ENCODE measurements around the gene NRXN2. TPM values are rescaled to one million over a fixed set of nuclear protein-coding genes. Genes with fewer than 3 reads are reported as not detected.

NRXN2 gene
- total RNA-seq, 1 experiment from 2014 or later, result not detected

- CTCF ChIA-PET, result no interaction called here
Observed at GRCh38 chr11:64758330-64759079, 35.5 kb upstream of the NRXN2 start.

GRCh38 chr11:64757549-64758329, 34.7 kb upstream of the NRXN2 start:
- no TSS peak for BruUV-seq (replicated peaks)
- no peaks in the 10 kb centered on the region for H3K27me3 Mint-ChIP-seq (ENCODE audit: insufficient read depth, unreplicated experiment)
- ChIA-PET CTCF (interaction anchor here (0.6 to 1.3 kb wide), 3 partner anchors 14 to 427 kb away, joined by 3 read pairs; partner anchors contain the start of gene RASGRP2), POLR2A (interaction anchor here (1.1 kb wide), 1 partner anchor 18 kb away, joined by 3 read pairs; no protein-coding TSS in a partner anchor)
- H3K36me3 Mint-ChIP-seq (ENCODE audit: insufficient read depth, unreplicated experiment), result peaks cover 8% of the 10 kb centered on the region
- no peak overlapping the region for H3K27ac Mint-ChIP-seq (ENCODE audit: low read depth, unreplicated experiment)
- H3K4me3 Mint-ChIP-seq (ENCODE audit: unreplicated experiment), result no peak overlapping the region
- H3K9me3 Mint-ChIP-seq (ENCODE audit: unreplicated experiment), result no peaks in the 10 kb centered on the region
- H3K4me1 Mint-ChIP-seq (ENCODE audit: insufficient read depth, unreplicated experiment), result no peaks in the 10 kb centered on the region
- no peak for TF ChIP-seq CTCF (IDR thresholded peaks at IDR 0.05; ENCODE audit: unreplicated experiment)
- intact Hi-C loops (cut with micrococcal nuclease), result no loop called here
- no peak for DNase-seq (ENCODE audit: unreplicated experiment)

More at GRCh38 chr11:64758330-64759079, 35.5 kb upstream of the NRXN2 start:
- TF ChIP-seq CTCF (IDR thresholded peaks at IDR 0.05; ENCODE audit: unreplicated experiment), result no peak
- peaks cover 15% of the 10 kb centered on the region for H3K36me3 Mint-ChIP-seq (ENCODE audit: insufficient read depth, unreplicated experiment)
- no peaks in the 10 kb centered on the region for H3K4me1 Mint-ChIP-seq (ENCODE audit: insufficient read depth, unreplicated experiment)
- DNase-seq (ENCODE audit: unreplicated experiment), result no peak
- intact Hi-C loops (cut with micrococcal nuclease), result no loop called here
- no peaks in the 10 kb centered on the region for H3K27me3 Mint-ChIP-seq (ENCODE audit: insufficient read depth, unreplicated experiment)
- H3K27ac Mint-ChIP-seq (ENCODE audit: low read depth, unreplicated experiment), result no peak overlapping the region
- H3K9me3 Mint-ChIP-seq (ENCODE audit: unreplicated experiment), result no peaks in the 10 kb centered on the region
- no peak overlapping the region for H3K4me3 Mint-ChIP-seq (ENCODE audit: unreplicated experiment)
- no TSS peak for BruUV-seq (replicated peaks)
- POLR2A ChIA-PET, result interaction anchor here (1.1 kb wide), 1 partner anchor 17 kb away, joined by 3 read pairs; no protein-coding TSS in a partner anchor

DNA sequence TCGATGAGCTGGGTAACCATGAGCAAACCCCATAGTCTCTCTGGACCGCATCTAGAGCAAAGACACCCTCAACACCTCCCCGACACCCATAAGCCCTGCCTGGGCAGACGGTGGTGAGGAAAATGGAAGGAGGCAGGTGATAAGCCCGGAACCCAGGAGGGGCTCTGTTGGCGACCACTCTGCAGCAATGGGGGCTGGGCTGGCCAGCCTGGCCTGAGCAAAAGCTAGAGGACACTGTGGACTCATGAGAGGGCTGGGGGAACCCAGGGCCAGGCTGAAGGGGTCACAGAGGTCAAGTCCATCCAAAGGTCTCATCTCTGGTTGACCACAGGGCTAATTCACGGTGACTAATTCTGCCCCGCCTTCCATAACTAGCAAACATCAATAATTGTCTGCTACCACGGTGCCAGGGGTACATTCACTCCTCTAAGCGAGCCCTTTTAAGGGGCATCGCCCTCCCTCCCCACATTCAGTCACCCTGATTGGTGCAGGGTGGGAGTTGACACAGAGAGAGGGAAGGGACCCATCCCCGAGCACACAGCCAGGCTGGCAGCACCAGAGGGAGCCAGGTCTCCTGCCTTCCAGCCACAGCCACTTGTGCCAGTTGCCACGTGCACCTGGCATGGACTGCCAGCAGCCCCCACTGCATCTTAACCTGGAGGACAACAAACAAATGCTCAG, 32.8 kb upstream of the NRXN2 start:
- BruUV-seq (replicated peaks), result no TSS peak
- no peaks in the 10 kb centered on the region for H3K27me3 Mint-ChIP-seq (ENCODE audit: insufficient read depth, unreplicated experiment)
- ChIA-PET POLR2A (no interaction called here), CTCF (interaction anchor here (0.6 kb wide), 1 partner anchor 23 kb away, joined by 4 read pairs; the partner anchor contains the start of gene SF1)
- no peak for DNase-seq (ENCODE audit: unreplicated experiment)
- no peak overlapping the region for H3K27ac Mint-ChIP-seq (ENCODE audit: low read depth, unreplicated experiment)
- intact Hi-C loops (cut with micrococcal nuclease), result no loop called here
- no peaks in the 10 kb centered on the region for H3K4me1 Mint-ChIP-seq (ENCODE audit: insufficient read depth, unreplicated experiment)
- TF ChIP-seq CTCF (IDR thresholded peaks at IDR 0.05; ENCODE audit: unreplicated experiment), result no peak
- H3K36me3 Mint-ChIP-seq (ENCODE audit: insufficient read depth, unreplicated experiment), result peaks cover 2% of the 10 kb centered on the region
- no peak overlapping the region for H3K4me3 Mint-ChIP-seq (ENCODE audit: unreplicated experiment)
- H3K9me3 Mint-ChIP-seq (ENCODE audit: unreplicated experiment), result no peaks in the 10 kb centered on the region

Data from MCF 10A (cell line).